Vagina (tissue), 2 donors: ENCODE measurements around the gene RPL37A. TPM values are rescaled to one million over a fixed set of nuclear protein-coding genes. Genes with fewer than 3 reads are reported as not detected.
A peak's percentile ranks its signal among the peaks of the same experiment; 100 is the strongest.

Source experiments
- DNase-seq, 2 donors: peaks; one replicate each; pipeline ENCODE4 v3.0.0-alpha.2; 2017; ENCODE audit errors: extremely low spot score in 2 of 2
- H3K27ac ChIP-seq: fragments of 200-600 bp; sonication (generic); one replicate; pipeline ENCODE4 v1.5.1; 2019
- H3K27me3 ChIP-seq: fragments of 200-600 bp; sonication (generic); one replicate; pipeline ENCODE4 v1.5.1; 2019
- H3K36me3 ChIP-seq, 2 donors: fragments of 200-600 bp; sonication (generic); one replicate each; pipeline ENCODE4 v1.5.1; 2017 to 2019
- H3K4me1 ChIP-seq: fragments of 200-600 bp; sonication (generic); one replicate; pipeline ENCODE4 v1.5.1; 2019
- H3K4me3 ChIP-seq, 2 donors: fragments of 200-600 bp; sonication (generic); 1 replicate in 1 of 2; 2 replicates in 1 of 2; pipeline ENCODE4 v1.5.1; 2016 to 2019
- H3K9me3 ChIP-seq: fragments of 200-600 bp; sonication (generic); one replicate; pipeline ENCODE4 v1.5.1; 2019
- POLR2A ChIP-seq, 2 donors: fragments of 450-650 bp; IDR thresholded peaks; one replicate each; pipeline ENCODE4 v1.6.1; 2017; ENCODE audit warnings: antibody characterized with exemption in 2 of 2, mild to moderate bottlenecking in 2 of 2, moderate library complexity in 2 of 2
- POLR2AphosphoS5 ChIP-seq, 2 donors: sonication (generic); formaldehyde crosslinking; IDR thresholded peaks; one replicate each; pipeline ENCODE4 v1.9.0; 2017; ENCODE audit warnings: antibody characterized with exemption in 2 of 2, mild to moderate bottlenecking in 2 of 2, low read depth in 1 of 2; ENCODE audit not compliant: insufficient read depth in 1 of 2
- intact Hi-C: fragments of 100-400 bp; cut with DNase I; formaldehyde crosslinking; loops from one replicate; pipeline ENCODE4 v1.15.1; 2023
- total RNA-seq: library from RNA; depleted of rRNA; stranded (reverse); fragments of >200 nt; gene quantifications from one replicate; pipeline ENCODE4 v1.2.3, GENCODE V29; 2016
- TF ChIP-seq, protein P1 (sequence below), 3 experiments: fragments of 450-650 bp in 2 of 3; fragments of 200-600 bp in 1 of 3; sonication (generic) in 1 of 3; IDR thresholded peaks; one replicate each; pipeline ENCODE4 v1.5.1; 2017 to 2019; ENCODE audit warnings: antibody characterized with exemption in 3 of 3, mild to moderate bottlenecking in 2 of 3, moderate library complexity in 2 of 3

RPL37A gene
- total RNA-seq, 1 donor from 2014 or later, result 1,089 TPM

DNA sequence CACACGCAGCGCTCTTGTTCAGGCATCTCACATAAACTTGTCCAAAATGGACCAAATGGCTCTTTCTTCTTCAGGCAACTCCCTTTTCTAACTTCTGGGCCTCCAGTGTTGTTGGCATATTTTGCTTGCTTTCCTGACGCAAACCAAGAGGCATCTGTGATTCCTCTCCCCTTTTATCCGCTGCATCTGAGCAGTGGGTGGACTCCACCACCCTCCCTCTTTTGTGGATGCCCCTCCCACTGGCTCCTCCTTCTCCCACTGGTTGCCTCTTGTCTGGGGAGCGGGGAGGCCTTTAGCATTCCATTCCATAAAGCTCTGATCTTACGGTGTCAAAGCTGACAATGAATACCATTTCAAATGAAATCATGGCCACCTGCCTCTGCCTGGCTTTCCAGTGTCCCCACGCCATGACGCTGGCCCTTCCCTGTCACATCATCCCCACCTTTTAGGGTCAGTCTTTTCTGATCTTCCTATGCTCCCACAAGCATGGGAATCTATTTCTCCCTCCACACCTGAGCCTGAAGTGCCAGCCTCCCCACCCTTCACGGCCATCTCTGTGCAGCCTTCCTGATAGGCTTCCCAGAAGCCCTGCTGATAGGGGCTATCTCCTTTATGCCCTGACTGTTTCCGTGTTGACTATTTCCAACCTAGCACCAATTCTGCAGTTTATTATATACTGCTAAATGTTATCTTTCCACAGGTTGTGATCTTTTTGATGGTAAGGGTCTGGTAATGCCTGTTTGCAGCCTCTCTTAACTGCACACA is 51.5 kb downstream of the RPL37A start:
- intact Hi-C loops, result no loop called here
- no peaks in the 10 kb centered on the region for H3K27me3 ChIP-seq
- DNase-seq, result no peak
- H3K4me3 ChIP-seq, result no peak overlapping the region
- H3K36me3 ChIP-seq, result no peaks in the 10 kb centered on the region
- no peak for TF ChIP-seq POLR2AphosphoS5 (IDR thresholded peaks at IDR 0.05; ENCODE audit: insufficient read depth in 1 of 2, low read depth in 1 of 2)
- TF ChIP-seq, protein P1, sequence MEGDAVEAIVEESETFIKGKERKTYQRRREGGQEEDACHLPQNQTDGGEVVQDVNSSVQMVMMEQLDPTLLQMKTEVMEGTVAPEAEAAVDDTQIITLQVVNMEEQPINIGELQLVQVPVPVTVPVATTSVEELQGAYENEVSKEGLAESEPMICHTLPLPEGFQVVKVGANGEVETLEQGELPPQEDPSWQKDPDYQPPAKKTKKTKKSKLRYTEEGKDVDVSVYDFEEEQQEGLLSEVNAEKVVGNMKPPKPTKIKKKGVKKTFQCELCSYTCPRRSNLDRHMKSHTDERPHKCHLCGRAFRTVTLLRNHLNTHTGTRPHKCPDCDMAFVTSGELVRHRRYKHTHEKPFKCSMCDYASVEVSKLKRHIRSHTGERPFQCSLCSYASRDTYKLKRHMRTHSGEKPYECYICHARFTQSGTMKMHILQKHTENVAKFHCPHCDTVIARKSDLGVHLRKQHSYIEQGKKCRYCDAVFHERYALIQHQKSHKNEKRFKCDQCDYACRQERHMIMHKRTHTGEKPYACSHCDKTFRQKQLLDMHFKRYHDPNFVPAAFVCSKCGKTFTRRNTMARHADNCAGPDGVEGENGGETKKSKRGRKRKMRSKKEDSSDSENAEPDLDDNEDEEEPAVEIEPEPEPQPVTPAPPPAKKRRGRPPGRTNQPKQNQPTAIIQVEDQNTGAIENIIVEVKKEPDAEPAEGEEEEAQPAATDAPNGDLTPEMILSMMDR (IDR thresholded peaks at IDR 0.05), result no peak
- TF ChIP-seq POLR2A (IDR thresholded peaks at IDR 0.05), result no peak
- H3K4me1 ChIP-seq, result peaks cover 27% of the 10 kb centered on the region
- H3K9me3 ChIP-seq, result no peaks in the 10 kb centered on the region
- H3K27ac ChIP-seq, result peak overlapping the region; percentile 13

DNA sequence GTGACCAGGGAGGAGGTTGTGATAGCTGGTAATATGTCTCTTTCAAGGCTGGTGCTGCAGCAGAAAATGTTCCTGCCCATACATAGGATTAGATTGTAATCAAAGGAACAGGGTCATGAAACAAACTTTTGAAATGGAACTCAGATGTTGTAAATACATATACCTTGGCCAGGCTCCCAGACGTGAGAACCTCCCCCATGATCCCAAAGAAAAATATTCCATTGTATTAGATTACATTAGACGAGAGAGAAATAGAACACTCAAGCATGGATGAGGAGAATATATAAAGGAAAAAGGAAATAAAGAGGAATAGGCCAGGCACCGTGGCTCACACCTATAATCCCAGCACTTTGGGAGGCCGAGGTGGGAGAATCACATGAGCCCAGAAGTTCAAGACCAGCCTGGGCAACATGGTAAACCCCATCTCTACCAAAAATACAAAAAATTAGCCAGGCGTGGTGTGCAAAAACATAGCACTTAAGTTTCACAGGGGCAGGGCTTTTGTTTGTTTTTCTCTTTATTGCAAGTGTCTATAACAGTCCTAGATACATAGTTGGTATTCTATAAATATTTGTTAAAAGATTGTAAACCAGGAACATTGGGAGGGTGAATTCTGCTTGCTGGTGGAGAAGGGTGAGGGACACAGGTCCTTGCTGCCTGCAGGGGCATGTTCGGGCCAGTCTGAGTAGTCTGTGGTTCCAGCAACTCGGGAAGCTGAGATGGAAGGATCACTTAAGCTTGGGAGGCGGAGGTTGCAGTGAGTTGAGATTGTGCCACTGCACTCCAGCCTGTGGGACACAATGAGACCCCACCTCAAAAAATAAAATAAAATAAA is 52.8 kb downstream of the RPL37A start:
- H3K4me3 ChIP-seq, result no peak overlapping the region
- intact Hi-C loops, result no loop called here
- H3K27ac ChIP-seq, result no peak overlapping the region
- TF ChIP-seq, protein P1 (IDR thresholded peaks at IDR 0.05), result no peak
- TF ChIP-seq POLR2AphosphoS5 (IDR thresholded peaks at IDR 0.05; ENCODE audit: insufficient read depth in 1 of 2, low read depth in 1 of 2) (no peak), POLR2A (IDR thresholded peaks at IDR 0.05) (no peak)
- no peaks in the 10 kb centered on the region for H3K9me3 ChIP-seq
- no peaks in the 10 kb centered on the region for H3K27me3 ChIP-seq
- H3K4me1 ChIP-seq, result peaks cover 29% of the 10 kb centered on the region
- DNase-seq, result no peak
- H3K36me3 ChIP-seq, result no peaks in the 10 kb centered on the region

DNA sequence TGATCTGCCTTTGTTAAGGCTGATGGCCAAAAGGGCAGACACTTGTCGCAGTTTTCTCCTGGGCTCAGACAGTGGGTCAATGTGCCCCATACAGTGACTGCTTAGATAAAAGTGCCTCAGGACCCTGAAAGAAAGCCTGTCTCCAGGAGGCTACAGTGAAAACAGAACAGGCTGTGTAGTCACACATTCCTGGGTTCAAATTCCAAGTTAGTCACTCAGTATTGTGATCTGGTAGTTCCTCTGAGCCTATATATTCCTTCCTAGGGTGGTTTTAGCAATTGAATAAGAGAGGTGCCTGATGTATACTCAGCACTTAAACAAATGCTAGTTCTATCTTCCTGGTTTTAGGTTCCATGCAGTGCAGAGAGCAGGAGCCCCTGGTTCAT is 54.4 kb downstream of the RPL37A start:
- TF ChIP-seq POLR2A (IDR thresholded peaks at IDR 0.05), result no peak
- TF ChIP-seq POLR2AphosphoS5 (IDR thresholded peaks at IDR 0.05; ENCODE audit: insufficient read depth in 1 of 2, low read depth in 1 of 2), result no peak
- TF ChIP-seq, protein P1 (IDR thresholded peaks at IDR 0.05), result no peak
- DNase-seq, result no peak
- H3K9me3 ChIP-seq, result no peaks in the 10 kb centered on the region
- peaks cover 18% of the 10 kb centered on the region for H3K4me1 ChIP-seq
- H3K36me3 ChIP-seq, result no peaks in the 10 kb centered on the region
- H3K27me3 ChIP-seq, result no peaks in the 10 kb centered on the region
- no peak overlapping the region for H3K4me3 ChIP-seq
- intact Hi-C loops, result no loop called here
- no peak overlapping the region for H3K27ac ChIP-seq

Other genes with a start within 250 kb of the RPL37A start
- gene MARCHF4, start 126.4 kb upstream of the RPL37A start, total RNA-seq, result not detected
- gene SMARCAL1, start 86.4 kb upstream of the RPL37A start, total RNA-seq, result 36.1 TPM
- 82.7 TPM for gene IGFBP2, start 134.6 kb downstream of the RPL37A start, total RNA-seq
- gene IGFBP5, start 196.7 kb downstream of the RPL37A start, total RNA-seq, result 1,041 TPM